Measurements from ENCODE around the gene CENPN.

- TF ChIP-seq SRF (IDR thresholded peaks at IDR 0.05; ENCODE audit: low read depth in 2 of 2, low read length in 2 of 2) (no peak), CTCF (IDR thresholded peaks at IDR 0.05 in 2 of 3, conservative IDR thresholded peaks at IDR 0.05 in 1 of 3; ENCODE audit: control insufficient read depth in 2 of 3, extremely low read depth in 1 of 3, insufficient read depth in 1 of 3, low read depth in 3 of 3, low read length in 3 of 3) (no peak), TCF3 (IDR thresholded peaks at IDR 0.05; ENCODE audit: borderline replicate concordance, insufficient read depth, low read depth, low read length) (no peak), NFIC (IDR thresholded peaks at IDR 0.05; ENCODE audit: low read depth, low read length) (no peak), POLR2AphosphoS5 (IDR thresholded peaks at IDR 0.05; ENCODE audit: low read length) (no peak), NBN (IDR thresholded peaks at IDR 0.05) (no peak), JUND (IDR thresholded peaks at IDR 0.05; ENCODE audit: low read depth, low read length) (no peak), CEBPB (IDR thresholded peaks at IDR 0.05; ENCODE audit: borderline replicate concordance in 1 of 2, low read depth in 2 of 2, low read length in 2 of 2) (no peak), PAX8 (IDR thresholded peaks at IDR 0.05) (no peak), SMC3 (IDR thresholded peaks at IDR 0.05; ENCODE audit: borderline replicate concordance, low read length) (no peak), POLR2A (IDR thresholded peaks at IDR 0.05; ENCODE audit: low read depth, low read length) (no peak), EZH2 (IDR thresholded peaks at IDR 0.05; ENCODE audit: borderline replicate concordance, control insufficient read depth, low read depth, low read length) (no peak), ELK1 (IDR thresholded peaks at IDR 0.05; ENCODE audit: low read depth, low read length) (no peak)
These were observed 7.7 kb downstream of the CENPN start for GRCh38 chr16:81014672-81015071.

All from GM12878 (cell line).